OCI-LY7 (cell line): ENCODE data around the gene SOX5.

Experiments
- EZH2phosphoT487 ChIP-seq: fragments of 200-600 bp; sonication (generic); IDR thresholded peaks from 2 replicates; pipeline ENCODE4 v1.6.1; 2018; ENCODE audit warnings: low read depth, borderline replicate concordance, mild to moderate bottlenecking, mixed run types, antibody characterized with exemption, low read length, moderate library complexity, mixed read lengths
- TF ChIP-seq, protein P1 (sequence below): fragments of 200-600 bp; sonication (generic); conservative IDR thresholded peaks from 2 replicates; pipeline ENCODE4 v1.5.1; 2014; ENCODE audit warnings: mild to moderate bottlenecking, antibody characterized with exemption, low read length, moderate library complexity, mixed read lengths

DNA sequence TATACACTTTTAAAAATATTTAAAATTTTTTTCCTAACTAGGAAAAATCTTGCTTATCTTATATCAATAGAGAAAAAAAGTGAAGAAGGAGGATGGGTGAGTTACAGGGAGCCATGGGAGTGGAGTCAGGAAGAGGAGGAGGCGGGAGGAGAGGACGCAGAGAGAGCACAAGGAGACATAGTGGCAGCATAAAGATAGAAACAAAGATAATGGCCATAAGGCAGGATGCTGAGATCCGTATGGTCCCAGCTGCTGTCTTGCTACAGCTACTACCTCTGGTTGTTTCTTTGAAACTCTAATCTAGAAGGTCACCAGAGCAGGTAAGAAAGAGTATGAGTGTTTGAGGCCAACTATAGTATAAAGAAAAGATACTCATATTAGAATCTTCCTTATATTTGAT is 2.6 kb upstream of the SOX5 start:
- TF ChIP-seq, protein P1, sequence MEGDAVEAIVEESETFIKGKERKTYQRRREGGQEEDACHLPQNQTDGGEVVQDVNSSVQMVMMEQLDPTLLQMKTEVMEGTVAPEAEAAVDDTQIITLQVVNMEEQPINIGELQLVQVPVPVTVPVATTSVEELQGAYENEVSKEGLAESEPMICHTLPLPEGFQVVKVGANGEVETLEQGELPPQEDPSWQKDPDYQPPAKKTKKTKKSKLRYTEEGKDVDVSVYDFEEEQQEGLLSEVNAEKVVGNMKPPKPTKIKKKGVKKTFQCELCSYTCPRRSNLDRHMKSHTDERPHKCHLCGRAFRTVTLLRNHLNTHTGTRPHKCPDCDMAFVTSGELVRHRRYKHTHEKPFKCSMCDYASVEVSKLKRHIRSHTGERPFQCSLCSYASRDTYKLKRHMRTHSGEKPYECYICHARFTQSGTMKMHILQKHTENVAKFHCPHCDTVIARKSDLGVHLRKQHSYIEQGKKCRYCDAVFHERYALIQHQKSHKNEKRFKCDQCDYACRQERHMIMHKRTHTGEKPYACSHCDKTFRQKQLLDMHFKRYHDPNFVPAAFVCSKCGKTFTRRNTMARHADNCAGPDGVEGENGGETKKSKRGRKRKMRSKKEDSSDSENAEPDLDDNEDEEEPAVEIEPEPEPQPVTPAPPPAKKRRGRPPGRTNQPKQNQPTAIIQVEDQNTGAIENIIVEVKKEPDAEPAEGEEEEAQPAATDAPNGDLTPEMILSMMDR, result no peak
- no peak for TF ChIP-seq EZH2phosphoT487
